DMS 273 (cell line): ENCODE measurements around the gene RBFOX2.
"Not testable (repeated sequence)": the region's sequence is repeated elsewhere in the genome, so short reads cannot be mapped to it uniquely, and the experiment has no call there.

Experiments
- DNase-seq: peaks from one replicate; lab custom pipeline; 2025; ENCODE audit not compliant: unreplicated experiment; lab: John Stamatoyannopoulos, UW

RBFOX2 gene

DNA sequence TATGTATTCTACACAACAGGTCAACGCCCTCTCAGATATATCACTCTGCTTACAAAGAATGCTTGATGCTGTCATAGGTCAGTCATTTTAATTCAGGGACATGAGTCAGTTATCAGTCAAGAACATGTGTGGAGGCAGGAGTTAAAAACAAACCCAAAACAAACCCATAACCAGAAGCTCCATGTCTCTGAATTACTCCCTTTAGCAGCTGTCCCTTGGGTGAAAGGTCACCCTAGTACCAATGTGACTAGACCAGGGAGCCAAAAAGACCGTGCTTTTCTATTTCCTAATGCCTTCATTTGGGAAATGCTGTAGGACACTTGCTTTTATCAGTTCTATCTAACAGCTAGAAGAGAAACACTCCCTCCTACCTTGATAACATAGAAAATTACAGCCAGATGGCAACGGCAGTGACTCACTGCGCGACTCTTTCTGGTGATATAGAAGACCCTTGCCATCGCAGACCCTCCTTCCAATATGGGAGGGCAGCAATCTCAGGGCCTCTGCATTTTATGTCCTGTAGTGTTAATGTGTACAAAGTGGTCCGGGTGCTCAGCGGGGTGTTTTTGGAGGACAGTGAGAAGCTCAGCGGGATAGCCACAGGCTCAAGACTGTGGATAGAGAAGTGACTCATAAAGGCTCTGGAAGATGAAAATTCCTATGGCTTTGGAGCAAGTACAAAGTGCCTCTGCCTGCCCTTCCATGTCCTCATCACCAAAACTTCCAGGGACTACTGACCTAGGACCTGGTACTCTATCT, 286.1 kb downstream of the RBFOX2 start:
- DNase-seq = no peak

GRCh38 chr22:35740616-35741015, 288.0 kb downstream of the RBFOX2 start:
- no peak for DNase-seq

- no peak for DNase-seq
Observed at GRCh38 chr22:35739931-35740380, 288.7 kb downstream of the RBFOX2 start.

- no peak for DNase-seq
Observed at GRCh38 chr22:35739076-35739930, 289.3 kb downstream of the RBFOX2 start.

GRCh38 chr22:35737886-35738285, 290.7 kb downstream of the RBFOX2 start:
- not testable (repeated sequence) for DNase-seq

DNA sequence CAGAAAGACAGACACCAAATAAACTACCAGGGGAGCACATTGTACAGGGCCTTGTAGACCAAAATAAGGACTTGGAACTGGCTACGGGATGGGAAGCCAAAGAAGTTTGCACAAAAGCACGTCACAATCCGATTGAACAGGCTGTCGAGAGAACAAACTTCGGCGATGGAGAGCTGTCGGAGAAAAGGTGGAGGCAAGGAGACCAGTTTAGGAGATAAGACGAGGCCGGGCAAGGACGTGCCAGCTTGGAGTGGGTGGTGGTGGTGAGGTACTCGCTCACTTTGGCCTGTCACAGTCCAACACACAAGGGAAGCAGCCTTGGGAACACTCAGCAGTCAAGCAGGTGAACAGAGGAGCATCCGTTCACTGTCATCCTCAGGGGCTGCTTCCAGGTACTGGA, 291.9 kb downstream of the RBFOX2 start:
- no peak for DNase-seq

DNA sequence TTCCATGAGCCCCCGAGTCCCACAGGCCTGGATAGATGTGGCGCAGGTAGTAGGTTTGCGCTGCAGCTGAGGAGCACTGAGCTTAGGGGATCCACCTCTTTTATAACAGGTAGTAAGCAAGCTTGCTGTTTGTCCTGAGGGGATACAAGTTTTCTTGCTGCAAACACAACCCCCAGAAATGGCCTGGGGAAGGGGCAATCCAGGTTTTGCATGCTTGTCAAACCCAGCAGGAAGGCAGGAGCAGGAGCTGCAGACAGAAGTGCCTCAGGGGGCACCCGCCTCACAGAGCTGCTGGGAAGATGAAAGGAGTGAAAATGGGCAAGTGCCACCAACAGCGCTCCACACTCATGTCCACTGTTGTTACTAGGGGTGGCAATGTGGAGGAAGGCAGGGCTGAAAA, 292.5 kb downstream of the RBFOX2 start:
- DNase-seq = no peak

DNA sequence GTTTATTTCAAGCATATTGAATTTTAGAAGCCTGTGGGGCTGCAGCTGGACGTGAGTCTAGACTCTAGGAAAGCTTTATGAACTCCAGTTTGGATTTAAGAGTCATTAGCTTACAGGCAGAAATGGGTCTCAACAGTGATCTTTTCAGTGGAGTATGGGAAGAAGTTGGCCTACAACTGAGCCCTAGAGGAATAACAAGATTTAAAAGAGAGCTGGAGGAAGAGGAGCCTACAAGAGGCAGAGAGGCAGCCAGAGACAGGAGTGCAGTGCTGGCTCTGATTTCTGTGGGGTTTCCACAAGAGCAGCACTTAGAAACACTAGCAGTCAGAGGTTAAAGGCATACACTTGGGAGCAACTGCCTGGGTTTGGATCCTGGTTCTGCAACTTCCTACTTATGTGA, 293.1 kb downstream of the RBFOX2 start:
- no peak for DNase-seq

DNA sequence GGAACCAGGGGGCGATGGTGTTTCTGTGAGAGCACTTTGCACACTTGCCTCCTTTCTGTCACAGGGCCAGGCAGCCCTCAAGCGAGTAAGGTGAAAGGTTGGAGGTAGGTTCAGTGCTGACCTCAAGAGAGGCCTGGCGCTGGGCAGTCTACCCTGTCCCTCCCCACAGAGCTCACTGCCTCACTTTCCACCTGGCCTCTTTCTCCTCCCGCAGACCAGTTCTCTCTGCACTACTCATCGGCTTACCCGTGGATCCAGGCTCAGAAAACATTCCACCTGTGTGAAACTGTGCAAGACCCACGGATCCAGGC, 294.2 kb downstream of the RBFOX2 start:
- no peak for DNase-seq

DNA sequence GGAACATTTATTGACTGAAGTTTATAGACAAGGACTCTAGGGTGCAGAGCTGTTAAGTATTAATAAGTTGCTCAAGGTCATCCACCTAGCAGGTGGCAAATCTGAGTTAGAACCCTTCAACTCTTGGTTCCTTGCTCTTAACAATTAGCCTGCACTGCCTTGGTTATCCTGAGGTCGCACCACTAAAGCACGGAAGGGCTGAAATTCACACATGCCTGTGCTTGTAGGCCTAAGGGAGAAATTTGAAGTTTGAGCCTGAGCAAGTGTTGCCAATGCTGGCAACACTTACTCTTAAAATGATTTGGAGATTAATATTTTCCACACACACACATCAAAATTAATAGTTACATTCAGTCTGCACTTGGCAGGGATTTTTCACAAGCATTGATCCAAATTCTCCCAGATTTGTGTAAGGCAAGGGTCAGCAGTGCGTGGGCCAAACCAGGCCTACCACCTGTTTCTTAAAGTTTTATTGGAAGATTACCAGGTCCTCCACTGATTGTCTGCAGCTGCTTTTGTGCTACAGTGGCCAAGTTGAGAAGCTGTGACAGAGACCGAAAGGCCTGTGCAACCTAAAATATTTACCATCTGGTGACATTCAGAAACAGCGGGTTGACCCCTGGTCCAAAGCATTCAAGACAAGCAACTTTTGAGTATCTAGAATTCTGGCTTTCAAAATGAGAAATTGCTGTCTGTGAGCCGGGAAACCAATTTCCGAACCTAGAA, 294.7 kb downstream of the RBFOX2 start:
- peak; percentile 42 for DNase-seq

DNA sequence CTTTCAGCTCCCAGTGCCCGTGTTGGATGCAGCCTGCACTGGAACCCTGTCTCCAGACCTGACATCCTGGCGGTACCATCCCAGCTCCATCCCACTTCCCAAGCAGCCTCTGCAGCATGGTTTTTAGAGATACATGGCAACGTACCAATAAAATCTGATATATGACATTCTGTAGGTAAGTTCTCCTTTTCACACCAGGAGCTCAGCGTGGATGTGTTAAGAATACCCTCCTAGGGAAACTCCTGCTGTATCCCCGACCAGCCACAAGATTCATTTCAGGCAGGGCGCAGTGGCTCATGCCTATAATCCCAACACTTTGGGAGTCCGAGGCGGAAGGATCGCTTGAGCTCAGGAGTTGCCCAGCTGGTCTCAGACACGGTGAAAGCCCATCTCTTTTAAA, 295.6 kb downstream of the RBFOX2 start:
- no peak for DNase-seq

DNA sequence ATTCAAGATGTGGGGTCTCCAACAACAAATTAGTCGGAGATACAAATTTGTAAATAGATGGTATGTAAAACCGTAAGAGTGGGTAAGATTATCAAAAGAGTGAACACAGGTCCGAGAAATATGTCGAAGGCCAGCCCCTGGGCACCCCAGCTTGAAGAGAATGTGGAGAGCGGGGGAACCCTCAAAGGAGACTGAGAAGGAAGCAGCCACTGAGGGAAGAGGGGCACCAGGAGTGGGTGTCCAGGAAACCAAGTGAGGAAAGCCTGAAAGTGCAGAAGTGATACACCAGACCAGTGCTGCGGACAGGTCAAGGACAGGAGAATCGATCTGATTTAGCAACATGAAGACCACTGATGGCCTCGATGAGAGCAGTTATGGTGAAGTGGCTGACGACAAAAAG, 296.5 kb downstream of the RBFOX2 start:
- no peak for DNase-seq

GRCh38 chr22:35731321-35731720, 297.3 kb downstream of the RBFOX2 start:
- no peak for DNase-seq

GRCh38 chr22:35729309-35729698, 299.3 kb downstream of the RBFOX2 start:
- no peak for DNase-seq

DNA sequence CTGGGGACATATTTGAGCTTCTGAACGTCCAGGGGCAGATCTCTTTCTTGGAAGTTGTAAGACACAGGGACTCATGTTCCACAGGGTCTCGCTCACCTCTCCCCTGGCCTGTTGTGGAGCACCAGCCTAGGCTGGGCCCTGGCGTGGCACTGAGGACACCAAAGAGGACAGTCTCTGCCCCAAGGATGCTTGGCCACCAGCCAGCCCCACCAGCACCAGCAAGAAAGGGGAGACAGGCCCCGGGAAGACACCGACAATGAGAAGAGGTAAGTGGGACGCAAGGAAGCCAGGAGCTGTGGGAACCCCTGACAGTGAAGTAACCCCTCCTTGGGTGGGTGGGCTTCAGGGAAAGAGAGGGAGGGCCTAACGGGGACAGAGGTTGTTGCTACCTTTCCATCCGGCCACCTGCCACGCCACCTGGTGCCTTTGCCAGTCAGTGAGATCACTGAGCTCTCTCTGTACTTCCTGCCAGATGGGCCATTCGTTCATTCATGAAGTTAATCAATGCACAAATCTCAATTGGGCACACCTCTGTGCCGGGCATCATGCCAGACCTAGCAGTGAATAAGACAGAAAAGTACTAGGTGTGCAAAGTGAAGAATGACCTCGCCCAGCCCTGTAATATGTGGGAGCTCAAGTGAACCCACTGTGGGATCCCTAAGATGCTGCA, 299.9 kb downstream of the RBFOX2 start:
- DNase-seq = peak; percentile 85

- no peak for DNase-seq
Observed at GRCh38 chr22:35727436-35727835, 301.2 kb downstream of the RBFOX2 start.

GRCh38 chr22:35726933-35727332, 301.7 kb downstream of the RBFOX2 start:
- DNase-seq = no peak

DNA sequence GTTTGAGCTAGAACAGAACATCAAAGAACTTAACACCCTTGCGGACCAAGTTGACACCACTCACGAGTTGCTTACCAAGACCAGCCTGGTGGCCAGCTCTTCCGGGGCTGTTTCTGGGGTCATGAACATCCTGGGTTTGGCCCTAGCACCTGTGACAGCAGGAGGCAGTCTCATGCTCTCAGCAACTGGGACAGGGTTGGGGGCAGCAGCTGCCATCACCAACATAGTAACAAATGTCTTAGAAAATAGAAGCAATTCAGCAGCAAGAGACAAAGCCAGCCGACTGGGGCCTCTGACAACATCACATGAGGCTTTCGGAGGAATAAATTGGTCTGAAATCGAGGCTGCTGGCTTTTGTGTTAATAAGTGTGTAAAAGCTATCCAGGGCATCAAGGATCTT, 302.2 kb downstream of the RBFOX2 start:
- DNase-seq = no peak

DNA sequence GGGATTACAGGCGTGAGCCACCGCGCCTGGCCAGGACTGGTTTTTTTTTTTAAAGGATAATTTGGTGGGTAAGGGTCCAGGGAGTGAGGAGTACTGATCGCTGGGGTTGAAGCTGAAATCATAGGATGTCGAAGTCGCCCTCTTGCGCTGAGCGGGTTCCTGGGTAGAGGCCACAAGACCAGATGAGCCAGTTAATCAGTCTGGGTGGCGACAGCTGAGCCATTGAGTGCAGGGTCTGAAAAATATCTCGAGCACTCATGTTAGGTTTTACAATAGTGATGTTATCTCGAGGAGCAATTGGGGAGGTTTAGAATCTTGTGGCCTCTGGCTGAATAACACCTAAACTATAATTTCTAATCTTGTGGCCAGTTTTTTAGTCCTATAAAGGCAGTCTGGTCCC, 303.1 kb downstream of the RBFOX2 start:
- DNase-seq = no peak

GRCh38 chr22:35721960-35722359, 306.7 kb downstream of the RBFOX2 start:
- DNase-seq = no peak

GRCh38 chr22:35719212-35719875, 309.3 kb downstream of the RBFOX2 start:
- DNase-seq = no peak
